Placental epithelial cell (primary cell): Measurements from ENCODE around the gene ZCCHC24. TPM values are rescaled to one million over a fixed set of nuclear protein-coding genes. Genes with fewer than 3 reads are reported as not detected.

Source experiments
- total RNA-seq: library from RNA; depleted of rRNA; stranded (reverse); fragments of >200 nt; gene quantifications from 2 replicates; pipeline ENCODE4 v1.2.3, GENCODE V29; 2012

Gene ZCCHC24
- total RNA-seq, result 2.0 and 2.1 TPM in 2 replicates

GRCh38 chr10:79445161-79445976, at the start of gene ZCCHC24:
TSS of gene ZCCHC24 (minus strand) at chr10:79445624. CDS start at chr10:79445440, 184 bp downstream.

GRCh38 chr10:79347226-79347893, 98.1 kb downstream of the ZCCHC24 start, which contains the start of gene PPIF:
TSS of gene PPIF (plus strand) at chr10:79347469. CDS start at chr10:79347549, 80 bp downstream.

Other genes starting within 250 kb of the ZCCHC24 start
- 14.7 and 23.6 TPM in 2 replicates for gene PPIF, start 98.2 kb downstream of the ZCCHC24 start, total RNA-seq
- gene EIF5AL1, start 66.9 kb upstream of the ZCCHC24 start, total RNA-seq, result 0.39 and 0.54 TPM in 2 replicates
- not detected in 2 replicates for gene SFTPA2, start 114.8 kb upstream of the ZCCHC24 start, total RNA-seq
- gene SFTPA1, start 165.3 kb upstream of the ZCCHC24 start, total RNA-seq, result not detected in 2 replicates